HG03354 (cell line): ENCODE measurements around the gene XPR1.

ENCODE experiments used
- ATAC-seq: cut with Tn5 transposase; IDR thresholded peaks from one replicate; pipeline ENCODE4 v1.9.1; 2021; ENCODE audit warnings: mild to moderate bottlenecking; ENCODE audit not compliant: unreplicated experiment, poor library complexity, severe bottlenecking

XPR1 gene

GRCh38 chr1:180921891-180922630 is 290.2 kb downstream of the XPR1 start:
- ATAC-seq, result no peak

- no peak for ATAC-seq
These were observed 290.8 kb downstream of the XPR1 start for GRCh38 chr1:180922631-180923015.

DNA sequence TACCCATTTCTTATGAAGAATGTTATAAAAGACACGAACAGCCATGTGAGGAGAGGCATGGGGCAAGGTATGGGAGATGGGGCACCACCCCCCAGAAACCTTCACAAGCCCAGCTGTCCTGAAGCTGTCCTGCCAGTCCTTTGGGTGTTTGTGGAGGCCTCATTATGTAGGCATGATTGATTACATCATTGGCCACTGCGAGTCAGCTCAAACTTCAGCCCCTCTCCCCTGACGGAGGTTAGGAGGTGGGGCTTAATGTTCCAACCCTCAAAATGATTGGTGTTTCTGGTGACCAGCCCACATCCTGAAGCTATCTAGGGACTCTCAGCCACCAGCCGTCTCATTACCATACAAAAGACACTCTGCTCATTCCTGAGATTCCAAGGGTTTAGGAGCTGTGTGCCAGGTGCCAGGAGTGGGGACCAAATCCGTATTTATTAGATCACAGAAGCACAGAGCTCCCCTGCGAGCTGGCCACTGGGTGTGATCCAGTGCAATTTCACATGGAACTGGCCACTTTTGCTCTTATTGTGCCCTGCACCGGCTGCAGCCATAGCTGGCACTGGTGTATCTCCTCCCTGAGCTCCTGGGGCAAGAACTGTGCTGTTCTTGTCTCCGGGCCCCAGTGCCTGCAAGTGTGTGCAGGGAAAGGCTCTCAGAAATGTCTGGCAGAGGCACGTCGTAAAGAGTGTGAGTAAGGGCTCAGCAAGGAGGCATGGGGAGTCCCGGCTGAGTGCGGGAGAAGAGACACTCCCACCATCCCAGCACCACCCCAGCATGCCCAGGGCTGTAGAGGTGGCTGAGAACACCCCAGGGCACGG is 291.4 kb downstream of the XPR1 start:
- no peak for ATAC-seq

- ATAC-seq, result no peak
These were observed 292.1 kb downstream of the XPR1 start for GRCh38 chr1:180923887-180924286.

DNA sequence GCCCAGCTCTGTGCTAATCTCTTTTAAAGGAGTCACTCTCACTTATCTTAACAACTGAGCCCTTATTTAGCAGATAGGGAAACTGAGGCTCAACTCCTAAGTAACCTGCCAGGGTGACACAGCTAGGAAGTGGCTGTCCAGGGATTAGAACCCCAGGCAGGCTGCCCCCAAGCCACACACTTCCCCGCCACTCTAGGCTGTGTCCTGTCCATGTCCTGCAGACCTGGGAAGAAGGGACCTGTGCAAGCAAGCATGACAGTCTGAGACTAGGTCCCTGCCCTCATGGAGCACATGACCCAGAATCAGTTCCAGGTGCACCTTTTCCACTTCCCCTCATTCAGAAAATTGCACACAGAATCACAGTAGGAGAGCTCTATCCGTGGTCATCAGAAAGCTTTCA is 293.1 kb downstream of the XPR1 start:
- ATAC-seq, result no peak

DNA sequence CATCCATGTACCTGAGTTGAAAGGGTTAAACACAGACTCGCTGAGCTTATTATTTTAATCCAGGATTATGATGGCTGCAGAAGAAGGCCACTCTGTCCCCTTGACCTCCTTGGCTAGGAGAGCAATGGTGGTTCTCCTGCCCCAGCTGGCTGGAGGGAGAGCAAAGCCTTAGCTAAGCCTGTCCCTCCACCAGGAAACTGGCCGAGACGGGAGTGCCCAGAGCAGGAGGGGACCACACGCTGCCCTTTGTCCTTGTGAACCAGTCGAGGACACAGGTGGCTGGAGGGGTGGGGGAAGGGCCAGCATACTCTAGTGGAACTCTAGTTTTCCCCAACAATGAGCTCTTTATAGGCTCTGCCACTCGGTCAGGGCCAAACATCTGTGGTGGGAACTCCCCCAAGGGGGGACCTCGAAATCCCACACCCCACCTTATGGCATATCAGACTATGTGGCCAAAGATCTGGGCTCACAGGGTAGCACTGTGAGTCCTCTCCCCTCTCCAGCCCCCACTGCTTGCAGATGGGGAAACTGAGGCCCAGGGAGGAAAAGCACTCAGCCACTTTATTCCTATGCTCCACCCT is 293.7 kb downstream of the XPR1 start:
- no peak for ATAC-seq

DNA sequence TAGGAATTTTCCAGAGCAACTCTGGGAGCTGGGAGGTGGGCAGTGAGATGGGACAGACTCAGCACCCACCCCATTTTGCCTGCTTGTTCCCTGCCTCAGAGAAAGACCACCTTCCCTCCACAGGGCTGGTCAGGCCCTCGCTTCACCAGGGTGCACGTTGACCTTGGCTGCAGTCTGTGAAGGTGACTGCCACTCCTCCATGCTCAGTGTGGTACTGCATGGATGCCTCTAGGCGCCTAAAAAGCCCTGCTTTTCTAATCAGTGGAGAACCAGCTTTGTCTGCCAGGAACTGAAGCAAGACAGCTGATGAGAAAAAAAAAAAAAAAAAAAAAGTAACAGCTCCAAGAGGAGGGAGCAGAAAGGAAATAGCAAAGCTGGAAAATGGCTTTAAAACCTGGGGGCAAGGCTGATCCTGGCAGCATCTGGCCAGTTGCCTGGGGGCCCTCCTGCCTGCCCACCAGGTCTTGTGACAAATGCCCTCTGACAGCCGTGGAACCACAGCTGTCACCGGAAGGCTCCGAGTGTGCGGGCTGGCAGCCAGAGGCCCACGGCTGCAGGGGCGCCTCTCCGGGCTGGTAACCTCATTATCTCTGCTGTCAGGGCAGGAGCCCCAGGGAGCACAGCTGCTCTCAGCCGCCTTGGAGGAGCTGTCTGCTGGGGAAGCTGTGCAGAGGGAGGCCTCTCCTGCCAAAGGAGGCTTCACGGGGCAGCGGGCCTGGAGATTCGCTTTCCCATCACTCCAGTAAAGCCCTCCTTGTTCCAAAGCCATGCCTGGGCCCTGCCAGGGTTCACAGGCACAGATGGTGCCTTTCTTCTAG is 294.6 kb downstream of the XPR1 start:
- no peak for ATAC-seq

DNA sequence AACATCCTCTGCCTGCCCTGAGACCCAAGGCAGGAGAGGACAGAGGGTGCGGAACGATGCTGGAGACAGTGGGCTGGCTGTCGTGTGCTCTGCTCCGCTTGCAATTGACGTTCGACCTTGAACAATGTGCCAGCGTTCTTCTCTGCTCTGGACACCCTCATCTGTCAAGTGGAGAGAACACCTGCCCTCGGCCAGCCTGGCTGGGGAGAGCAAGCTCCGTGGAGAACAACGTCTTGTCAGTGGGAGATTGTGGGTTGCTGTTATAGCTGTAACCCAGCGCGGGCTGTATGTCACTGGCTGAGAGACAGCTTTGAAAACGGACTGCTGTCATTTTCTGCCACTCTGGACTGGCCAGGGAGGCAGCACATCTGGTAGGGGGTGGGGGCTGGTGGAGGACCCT is 295.5 kb downstream of the XPR1 start:
- ATAC-seq, result no peak

DNA sequence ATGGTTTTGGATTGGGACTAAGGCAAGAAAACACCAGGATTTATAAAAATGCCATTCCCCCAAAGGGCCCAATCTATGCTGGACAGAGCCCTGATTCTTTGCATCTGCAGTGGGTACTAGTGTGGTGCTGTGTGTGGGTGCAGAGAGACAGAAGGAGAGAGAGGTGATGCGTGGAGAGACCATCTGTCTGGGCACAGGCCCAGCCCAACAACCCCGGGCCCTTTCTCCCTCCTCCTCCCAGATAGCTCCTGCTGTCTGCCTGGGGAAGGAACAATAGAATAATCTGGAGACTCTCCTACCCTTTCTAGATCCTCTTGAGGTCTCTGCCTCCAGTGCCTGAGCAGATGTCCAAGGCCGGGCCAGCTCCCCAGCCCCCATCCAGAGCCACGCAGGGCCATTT is 296.0 kb downstream of the XPR1 start:
- no peak for ATAC-seq

DNA sequence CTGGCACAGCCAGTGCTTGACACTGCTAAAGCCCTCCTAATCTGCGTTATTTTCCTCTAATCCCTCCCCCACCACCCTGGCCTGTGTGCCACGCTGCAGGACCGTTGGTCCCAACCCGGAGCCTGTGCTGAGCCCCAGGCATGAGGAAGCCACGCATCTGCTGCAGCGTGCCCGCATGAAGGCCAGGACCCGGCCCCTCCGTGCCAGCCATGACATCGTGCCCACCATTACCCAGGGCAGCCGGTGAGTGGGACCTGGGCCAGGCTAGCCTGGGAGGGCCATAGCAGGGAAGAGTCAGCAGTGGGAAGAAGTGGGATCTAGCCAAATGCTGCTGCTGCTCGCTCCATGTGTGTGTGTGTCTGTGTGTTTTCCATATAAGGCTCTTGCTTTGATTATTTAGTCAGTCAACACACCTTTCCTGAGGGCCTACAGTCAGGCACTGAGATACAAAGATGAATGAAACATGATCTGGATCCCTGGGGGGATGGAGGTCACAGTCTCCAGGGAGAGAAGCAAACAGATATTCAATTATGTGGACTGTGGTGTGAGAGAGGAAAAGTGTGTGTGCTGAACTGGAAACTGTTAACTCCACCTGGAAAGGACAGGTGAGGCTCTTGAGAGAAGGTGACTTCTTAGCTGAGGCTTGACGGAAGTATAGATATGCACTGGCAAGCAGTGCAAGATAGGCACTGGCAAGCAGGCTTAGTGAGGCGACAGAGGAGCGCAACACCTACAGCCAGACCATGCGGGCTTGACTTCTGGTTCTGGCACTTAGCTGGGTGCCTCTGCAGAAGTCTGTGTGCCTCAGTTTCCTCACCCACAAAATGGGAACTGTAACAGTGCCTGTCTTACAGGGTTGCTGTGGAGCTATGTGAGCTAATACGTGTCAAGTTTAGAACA is 296.8 kb downstream of the XPR1 start:
- ATAC-seq, result no peak

- no peak for ATAC-seq
These were observed 297.6 kb downstream of the XPR1 start for GRCh38 chr1:180929389-180929788.

GRCh38 chr1:180930687-180931086 is 298.9 kb downstream of the XPR1 start:
- ATAC-seq, result no peak

GRCh38 chr1:180931529-180931928 is 299.7 kb downstream of the XPR1 start:
- no peak for ATAC-seq

DNA sequence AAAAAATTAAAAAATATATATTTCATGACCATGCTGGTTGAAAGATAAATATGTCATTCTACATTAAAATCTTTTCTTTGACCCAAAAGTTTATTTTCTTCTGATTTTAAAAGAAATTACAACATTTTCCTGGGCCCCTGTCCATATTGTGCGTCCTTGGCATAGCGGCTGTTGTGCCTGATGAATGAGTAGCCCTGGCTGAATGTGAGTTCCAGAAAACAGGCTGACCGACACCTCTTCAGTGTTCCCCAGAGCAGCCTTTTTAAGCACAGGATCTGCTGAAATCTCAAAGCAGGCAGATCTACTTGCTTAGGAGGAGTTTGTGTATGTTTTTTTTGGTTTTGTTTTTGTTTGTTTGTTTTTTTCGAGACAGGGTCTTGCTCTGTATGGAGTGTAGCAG is 300.6 kb downstream of the XPR1 start:
- no peak for ATAC-seq

DNA sequence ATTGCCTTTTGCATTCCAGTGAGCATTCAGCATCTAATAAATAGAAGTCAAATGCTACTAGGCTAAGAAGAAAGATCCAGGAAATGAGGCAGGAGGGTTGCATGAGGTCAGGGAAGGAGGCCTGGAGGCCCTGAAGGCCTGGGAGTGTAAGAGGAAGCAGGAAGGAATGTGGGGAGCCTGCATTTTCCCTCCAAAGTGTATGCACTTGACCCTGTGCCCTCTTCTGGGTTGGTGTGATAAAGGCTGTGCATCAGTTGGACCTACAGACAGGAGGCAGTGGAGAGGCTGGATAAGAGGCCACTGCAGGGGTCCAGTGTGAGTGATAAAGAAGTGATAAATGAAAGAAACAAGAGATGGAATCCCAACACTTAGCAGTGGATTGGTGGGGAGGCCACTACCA is 301.3 kb downstream of the XPR1 start:
- ATAC-seq, result no peak

DNA sequence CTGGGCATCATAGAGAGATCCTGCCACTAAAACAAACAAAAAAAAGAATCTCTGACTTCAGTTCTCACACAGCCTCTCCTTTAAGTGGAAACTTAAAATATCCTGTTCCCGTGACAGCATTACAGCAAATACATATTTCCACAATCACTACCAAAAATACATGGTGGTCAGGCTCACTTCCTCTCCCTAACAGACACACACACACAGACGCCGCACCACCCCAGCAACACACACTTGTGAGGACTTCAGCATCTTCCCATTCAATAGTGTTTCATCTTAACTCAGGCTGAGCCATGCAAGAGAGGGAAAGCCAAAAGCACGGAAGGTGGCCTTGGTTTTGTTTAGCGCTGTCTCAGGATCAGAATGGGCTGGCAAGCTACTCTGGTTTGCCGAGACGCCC is 302.7 kb downstream of the XPR1 start:
- peak; percentile 44 for ATAC-seq

GRCh38 chr1:180935326-180936109 is 303.7 kb downstream of the XPR1 start:
- ATAC-seq, result peak; percentile 55
